Astrocyte of the cerebellum (primary cell): ENCODE results near the gene DHFR2.
"Not testable (repeated sequence)": the region's sequence is repeated elsewhere in the genome, so short reads cannot be mapped to it uniquely, and the experiment has no call there.

Experiments
- DNase-seq: peaks from one replicate; pipeline ENCODE4 v3.0.0-alpha.2; 2011; ENCODE audit warnings: low read depth
- H3K4me3 ChIP-seq: 2 replicates; pipeline ENCODE4 v1.5.1; 2011; ENCODE audit warnings: mild to moderate bottlenecking, low read depth, low read length, moderate library complexity
- CTCF ChIP-seq: IDR thresholded peaks from 2 replicates; pipeline ENCODE4 v1.5.1; 2012; ENCODE audit warnings: low read length, low read depth, moderate library complexity, mild to moderate bottlenecking; ENCODE audit errors: missing control alignments
- in situ Hi-C: cut with HindIII; loops from 2 replicates; pipeline ENCODE4 v1.10.0; 2017; ENCODE audit warnings: low sequenced_read_pairs

Gene DHFR2

GRCh38 chr3:94065122-94065521, 2.4 kb upstream of the DHFR2 start:
- in situ Hi-C loops, result no loop called here
- H3K4me3 ChIP-seq, result no peak overlapping the region
- no peak for DNase-seq
- TF ChIP-seq CTCF, result no peak

GRCh38 chr3:94064243-94064860, 1.6 kb upstream of the DHFR2 start:
- no peak for DNase-seq
- in situ Hi-C loops, result no loop called here
- no peak for TF ChIP-seq CTCF
- H3K4me3 ChIP-seq, result no peak overlapping the region

GRCh38 chr3:94063496-94064119, 892 bp upstream of the DHFR2 start:
- DNase-seq, result no peak
- in situ Hi-C loops, result no loop called here

GRCh38 chr3:94061297-94061696, 1.4 kb downstream of the DHFR2 start:
- in situ Hi-C loops, result no loop called here
- no peak for TF ChIP-seq CTCF
- DNase-seq, result no peak
- H3K4me3 ChIP-seq, result no peak overlapping the region

More at GRCh38 chr3:94063496-94064119, 892 bp upstream of the DHFR2 start:
- TF ChIP-seq CTCF, result no peak
- H3K4me3 ChIP-seq, result peak overlapping the region; percentile 58

GRCh38 chr3:94050546-94050945, 12.2 kb downstream of the DHFR2 start:
- in situ Hi-C loops, result no loop called here
- no peak overlapping the region for H3K4me3 ChIP-seq
- no peak for DNase-seq
- TF ChIP-seq CTCF, result no peak

- no peak for DNase-seq
- TF ChIP-seq CTCF, result no peak
- H3K4me3 ChIP-seq, result no peak overlapping the region
- in situ Hi-C loops, result no loop called here
Observed at GRCh38 chr3:94049267-94049666, 13.4 kb downstream of the DHFR2 start.

- H3K4me3 ChIP-seq, result no peak overlapping the region
- in situ Hi-C loops, result no loop called here
- TF ChIP-seq CTCF, result no peak
- DNase-seq, result no peak
Observed at GRCh38 chr3:94046533-94046932, 16.2 kb downstream of the DHFR2 start.

GRCh38 chr3:94044100-94044936, 18.4 kb downstream of the DHFR2 start:
- in situ Hi-C loops, result not testable (repeated sequence)

More at GRCh38 chr3:94044100-94044936, 18.4 kb downstream of the DHFR2 start:
- not testable (repeated sequence) for H3K4me3 ChIP-seq, DNase-seq
